CD4-positive, alpha-beta T cell treated with Interleukin-15 for 4 hours (primary cell): ENCODE results near the gene CORO2B.

Source experiments
- DNase-seq: peaks from one replicate; pipeline ENCODE4 v3.0.0-alpha.2; 2020; ENCODE audit warnings: low spot score

The CORO2B gene, protein sequence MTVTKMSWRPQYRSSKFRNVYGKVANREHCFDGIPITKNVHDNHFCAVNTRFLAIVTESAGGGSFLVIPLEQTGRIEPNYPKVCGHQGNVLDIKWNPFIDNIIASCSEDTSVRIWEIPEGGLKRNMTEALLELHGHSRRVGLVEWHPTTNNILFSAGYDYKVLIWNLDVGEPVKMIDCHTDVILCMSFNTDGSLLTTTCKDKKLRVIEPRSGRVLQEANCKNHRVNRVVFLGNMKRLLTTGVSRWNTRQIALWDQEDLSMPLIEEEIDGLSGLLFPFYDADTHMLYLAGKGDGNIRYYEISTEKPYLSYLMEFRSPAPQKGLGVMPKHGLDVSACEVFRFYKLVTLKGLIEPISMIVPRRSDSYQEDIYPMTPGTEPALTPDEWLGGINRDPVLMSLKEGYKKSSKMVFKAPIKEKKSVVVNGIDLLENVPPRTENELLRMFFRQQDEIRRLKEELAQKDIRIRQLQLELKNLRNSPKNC

DNA sequence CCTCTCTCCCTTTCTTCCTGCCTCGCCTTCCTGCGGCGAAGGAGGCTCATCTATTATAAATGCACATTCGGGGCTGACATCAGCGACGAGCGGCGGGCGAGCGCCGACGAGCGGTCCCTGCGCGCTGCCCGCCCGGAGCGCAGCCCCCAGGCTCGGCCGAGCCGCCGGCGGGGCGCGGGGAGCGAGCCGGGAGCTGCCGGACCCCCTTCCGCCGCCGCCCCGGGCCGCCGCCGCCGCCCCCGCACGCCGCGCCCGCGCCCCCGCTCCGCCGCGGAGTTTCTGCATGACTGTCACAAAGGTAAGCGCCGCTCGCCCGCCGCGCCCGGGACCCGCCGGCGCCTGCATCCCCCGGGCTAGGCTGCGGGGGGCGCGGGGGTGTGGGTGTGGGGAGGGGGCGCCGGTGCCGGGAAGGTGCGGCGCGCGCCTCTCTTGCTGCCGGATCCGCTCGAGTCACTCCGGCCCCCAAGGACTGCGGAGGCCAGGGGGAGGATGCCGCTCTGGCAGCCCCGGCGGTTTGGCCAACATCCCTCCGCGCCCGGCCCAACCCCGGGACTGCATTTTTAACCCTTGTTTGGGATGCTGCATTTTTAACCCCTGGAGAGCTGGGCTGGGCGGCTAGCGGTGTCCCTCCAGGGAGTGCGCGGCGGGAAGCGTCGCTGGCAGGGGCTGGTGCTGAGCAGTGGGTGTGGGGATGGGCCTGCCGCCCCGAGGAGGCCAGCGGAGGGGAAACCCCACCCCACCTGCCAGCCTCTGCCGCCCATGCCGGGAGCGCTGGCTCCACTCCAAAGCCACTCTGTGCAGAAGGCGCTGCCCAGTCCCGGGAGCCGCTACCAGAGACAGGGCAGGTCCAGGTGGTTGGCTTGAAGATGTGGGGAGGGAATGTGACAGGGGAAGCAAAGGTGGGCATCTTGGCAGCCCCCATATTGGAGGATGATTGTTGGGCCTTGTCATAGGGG, at the start of gene CORO2B:
CORO2B (plus strand) TSS at position 14 of the 956 bp plus-strand sequence; CDS start at position 284, 270 bp downstream.
- DNase-seq: no peak

DNA sequence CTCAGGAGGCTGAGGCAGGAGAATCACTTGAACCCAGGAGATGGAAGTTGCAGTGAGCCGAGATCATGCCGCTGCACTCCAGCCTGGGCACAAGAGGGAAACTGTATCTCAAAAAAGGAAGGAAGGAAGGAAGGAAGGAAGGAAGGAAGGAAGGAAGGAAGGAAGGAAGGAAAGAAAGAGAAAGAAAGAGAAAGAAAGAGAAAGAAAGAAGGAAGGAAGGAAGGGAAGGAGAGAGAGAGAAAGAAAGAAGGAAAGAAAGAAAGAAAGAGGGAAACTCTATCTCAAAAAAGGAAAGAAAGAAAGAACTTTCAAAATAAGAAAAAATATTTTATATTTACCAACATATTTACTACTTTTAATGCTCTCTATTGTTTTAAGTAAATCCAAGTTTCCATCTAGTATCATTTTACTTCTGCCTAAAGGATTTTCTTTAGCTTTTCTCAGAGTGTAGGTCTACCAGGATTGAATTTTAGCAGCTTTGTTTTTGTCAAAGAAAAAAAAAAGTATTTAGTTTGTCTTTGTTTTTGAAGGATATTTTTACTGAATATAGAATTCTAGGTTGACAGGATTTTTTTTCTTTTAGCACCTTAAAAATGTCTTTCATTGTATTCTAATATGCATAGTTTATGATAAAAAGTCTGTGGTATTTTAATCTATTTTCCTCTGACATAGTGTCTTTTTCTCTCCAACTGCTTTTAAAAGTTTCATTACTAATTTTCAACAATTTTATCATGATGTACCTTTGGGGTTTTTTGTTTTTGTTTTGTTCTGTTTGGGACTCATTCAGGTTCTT, 47.2 kb upstream of the CORO2B start:
- DNase-seq: no peak

DNA sequence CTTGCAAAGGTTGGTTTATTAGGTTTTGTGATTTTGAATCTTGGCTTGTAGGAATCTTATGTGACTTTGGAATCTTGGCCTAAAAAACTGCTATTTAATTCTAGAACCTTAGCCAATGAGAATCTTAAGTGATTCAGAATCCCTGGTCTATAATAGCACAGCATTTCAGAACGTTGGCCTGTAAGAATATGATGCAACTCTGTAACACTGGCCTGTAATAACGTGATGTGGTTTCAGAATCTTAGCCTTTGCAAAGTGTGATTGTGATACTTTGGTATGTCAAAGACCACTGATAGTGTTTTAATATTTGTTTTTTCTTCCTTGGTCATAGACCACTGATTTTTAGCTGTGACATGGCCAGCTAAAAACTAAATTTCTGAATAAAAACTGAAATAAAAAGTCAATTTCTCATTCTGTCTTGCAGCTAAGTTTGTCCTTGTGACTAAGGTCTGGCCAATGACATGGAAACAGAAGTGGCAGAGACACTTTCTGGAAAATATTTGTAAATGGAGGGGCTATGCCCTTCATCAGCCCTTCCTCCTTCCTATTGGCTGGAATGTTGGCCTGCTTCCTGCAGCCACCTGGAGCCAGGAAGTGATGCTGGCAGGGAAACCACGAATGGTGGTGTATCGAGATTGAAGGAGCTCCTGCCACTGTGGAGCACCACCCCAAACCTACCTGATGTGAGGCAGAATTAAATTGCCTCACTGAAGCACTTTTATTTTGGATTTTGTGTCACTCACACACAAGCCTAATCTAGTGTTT, 42.3 kb upstream of the CORO2B start:
- DNase-seq: no peak

DNA sequence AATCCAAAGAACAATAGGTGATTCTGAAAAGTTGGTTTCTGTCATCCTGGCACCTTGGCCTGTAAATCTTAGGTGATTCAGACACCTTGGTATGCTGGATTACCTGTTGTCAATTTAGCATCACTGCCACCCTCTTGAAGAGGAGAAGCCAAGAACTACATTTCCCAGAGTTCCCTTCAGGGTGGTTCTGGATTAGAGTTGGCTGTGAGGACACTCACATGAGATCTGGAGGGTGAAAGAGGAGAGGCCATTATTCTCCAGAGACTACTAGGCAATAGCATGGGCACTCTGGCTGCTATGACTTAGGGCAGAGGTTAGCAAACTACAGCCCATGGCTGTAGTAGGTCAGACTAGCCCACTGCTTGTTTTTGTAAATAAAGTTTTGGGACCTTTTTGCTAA, 41.7 kb upstream of the CORO2B start:
- no peak for DNase-seq

DNA sequence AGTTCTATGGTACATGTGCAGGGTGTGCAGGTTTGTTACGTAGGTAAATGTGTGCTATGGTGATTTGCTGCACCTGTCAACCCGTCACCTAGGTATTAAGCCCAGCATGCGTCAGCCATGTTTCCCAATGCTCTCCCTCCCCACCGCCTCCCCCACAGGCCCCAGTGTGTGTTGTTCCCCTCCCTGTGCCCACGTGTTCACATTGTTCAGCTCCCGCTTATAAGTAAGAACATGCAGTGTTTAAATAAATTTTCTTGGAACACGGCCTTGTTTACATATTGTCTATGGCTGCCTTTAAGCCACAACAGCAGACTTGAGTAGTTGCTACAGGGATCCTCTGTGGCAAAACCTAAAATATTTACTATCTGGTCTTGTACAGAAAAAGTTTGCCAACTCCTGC, 41.3 kb upstream of the CORO2B start:
- no peak for DNase-seq

DNA sequence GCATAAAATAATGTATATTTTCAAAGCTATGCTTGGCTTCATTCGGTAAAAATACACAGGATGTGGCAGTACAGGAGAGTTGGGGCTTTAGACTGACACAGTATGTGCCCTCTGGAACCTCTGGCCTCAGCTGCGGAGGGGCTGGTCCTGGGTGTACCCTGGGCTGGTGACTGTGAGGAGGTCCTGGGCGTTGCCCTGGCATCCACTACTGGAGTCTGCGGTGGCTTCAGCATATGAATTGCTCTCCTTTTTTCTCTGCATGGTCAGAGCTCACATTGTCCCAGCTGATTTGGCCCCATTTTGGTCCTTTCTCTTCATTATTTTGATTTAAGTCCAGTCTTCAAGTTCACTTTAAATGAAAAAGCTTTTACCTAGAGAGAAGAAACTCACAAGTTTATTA, 40.5 kb upstream of the CORO2B start:
- DNase-seq: no peak

DNA sequence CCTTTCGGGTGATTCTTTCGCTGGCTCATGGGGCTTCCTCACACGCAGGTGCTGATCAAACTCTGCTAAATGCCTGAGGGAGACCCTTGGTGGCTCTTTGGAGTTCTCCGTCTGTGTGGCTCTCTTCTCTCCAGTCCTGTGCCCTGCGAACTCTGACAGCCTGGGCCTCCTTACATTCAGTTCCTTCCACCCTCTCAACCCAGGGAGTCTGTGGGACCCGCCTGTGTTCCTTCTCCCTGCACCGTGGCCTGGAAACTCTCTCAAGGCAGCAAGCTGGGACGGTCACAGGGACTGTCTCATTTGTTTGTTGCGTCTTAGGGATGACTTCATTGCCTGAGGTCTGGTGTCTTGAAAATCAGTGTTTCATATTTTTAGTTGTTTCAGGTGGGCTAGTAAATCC, 37.0 kb upstream of the CORO2B start:
- no peak for DNase-seq

DNA sequence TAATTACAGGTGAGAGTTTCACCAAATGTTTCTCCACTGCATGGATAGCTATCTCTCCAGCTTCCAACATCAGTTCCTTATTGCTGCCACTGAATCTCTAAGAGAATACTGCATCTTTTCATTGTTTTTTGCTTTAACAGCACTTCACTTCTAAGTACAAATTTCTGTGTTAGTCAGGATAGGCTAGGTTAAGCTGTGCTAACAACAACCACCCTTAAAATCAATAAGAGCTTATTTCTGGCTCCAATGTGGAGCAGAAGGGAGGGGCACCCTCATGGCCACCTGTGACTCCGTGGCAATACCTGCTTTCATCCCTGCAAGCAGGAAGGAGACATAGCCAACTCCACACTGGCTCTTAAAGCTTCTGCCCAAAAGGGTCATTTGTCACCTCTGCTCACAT, 36.4 kb upstream of the CORO2B start:
- DNase-seq: no peak

DNA sequence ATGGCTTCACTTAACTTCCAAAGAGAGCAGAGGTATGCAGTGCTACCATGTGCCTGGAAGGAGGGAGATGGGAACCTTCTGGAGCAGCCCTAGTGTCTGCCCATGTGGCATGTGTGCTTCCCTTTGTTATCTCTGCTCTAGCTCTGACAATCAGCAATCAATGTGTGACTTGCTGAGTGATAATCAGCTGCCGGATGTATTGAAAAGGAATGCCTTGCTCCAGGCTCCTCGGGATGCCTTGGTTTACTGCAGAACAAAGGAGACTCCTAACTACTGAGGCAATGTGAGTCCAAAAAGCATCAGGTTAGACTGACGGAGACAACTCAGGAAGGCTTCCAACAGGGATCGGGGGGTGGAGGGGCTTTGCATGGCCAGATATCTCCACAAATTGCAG, 36.0 kb upstream of the CORO2B start:
- DNase-seq: no peak

DNA sequence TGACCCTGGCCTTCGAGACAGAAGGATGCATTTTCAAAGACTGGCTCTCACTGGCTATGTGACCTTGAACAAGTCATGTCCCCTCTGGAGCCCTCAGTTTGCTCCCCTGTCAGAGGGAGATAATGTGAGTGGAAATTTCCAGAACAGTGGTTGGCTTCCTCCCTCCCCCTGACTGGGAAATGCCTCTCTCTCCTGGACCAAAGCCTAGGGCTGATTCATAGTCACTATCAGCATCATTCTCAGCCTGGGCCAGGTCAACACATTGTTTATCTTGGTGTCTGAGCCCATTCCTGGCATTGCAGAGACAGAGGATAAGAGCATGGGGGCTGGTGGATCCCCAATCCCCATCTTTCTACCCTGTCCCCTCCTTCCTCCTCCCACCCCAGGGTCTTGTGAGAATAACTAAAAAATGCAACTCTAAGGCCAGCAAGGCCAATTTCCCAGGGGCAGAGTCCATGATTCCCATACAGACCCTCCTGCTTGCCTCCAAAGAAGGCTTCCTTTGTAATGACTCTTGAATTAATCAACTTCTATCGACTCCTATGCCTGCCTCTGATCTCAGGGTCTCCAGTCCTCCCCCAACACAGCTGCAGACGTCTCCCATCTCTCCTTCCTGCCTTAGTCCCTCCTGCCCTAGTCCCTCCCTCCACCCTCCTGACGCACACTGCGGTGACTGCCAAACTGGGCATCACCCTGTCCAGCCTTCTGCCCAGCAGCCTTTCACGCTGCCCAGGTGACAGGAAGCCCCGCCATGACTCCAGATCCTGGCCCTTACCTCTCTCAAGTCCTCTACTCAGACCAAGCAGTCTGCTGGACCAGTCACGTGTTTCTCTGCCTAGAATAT, 35.4 kb upstream of the CORO2B start:
- DNase-seq: no peak

DNA sequence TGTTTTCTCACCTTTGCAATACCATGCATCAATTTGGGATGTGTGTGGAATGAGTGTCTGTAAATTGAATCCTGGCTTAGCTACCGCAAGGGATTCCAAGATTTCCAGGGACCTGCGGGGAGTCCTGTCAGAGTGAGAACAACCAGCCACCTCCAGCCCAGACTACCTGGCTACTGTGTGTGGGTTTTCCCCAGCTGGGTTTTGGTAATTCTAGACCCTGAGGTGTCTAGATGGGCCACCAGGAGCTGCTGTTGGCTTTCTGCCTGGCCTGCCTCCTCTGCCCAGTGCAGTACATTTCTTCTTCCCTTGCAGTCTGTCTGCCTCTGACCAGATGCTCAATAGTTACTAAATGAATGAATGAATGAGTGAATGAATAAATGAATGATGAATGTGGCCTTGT, 32.5 kb upstream of the CORO2B start:
- no peak for DNase-seq

DNA sequence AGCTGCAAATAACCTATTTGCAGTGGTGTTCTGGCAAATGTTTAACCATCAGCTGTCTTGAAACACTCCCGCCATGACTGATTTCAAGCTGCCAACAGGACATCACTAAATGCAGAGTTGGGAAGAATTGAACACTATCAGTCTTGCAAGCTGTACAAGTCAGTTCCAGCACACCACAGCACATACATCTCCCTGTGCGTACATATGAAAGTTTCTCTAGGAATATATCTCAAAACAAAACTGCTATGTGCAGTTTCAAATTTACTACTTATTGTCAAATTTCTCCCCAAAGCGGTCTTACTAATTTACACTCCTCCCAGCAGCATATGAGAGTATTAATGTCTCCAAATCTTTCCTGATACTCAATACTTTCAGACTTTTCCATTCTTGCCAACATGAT, 30.4 kb upstream of the CORO2B start:
- no peak for DNase-seq

DNA sequence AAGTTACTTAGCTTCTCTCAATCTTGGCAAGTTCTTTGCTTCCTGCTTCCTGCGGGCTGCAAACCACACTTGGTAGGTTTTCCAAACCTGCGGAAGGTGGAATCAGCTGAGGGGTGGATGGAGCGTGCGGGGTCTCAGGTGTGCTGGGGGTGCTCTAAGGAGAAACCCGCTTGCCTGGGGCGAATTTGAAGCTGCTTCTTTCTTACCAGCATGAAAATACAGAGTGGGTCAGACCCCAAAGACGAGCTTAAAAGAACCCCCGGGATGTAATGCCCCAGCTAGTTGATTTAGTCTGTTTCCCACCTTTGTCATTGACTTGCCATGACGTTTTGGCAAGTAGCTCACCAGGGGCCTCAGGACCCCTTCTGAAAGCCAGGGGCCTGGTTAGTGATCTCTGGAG, 28.8 kb upstream of the CORO2B start:
- DNase-seq: no peak

DNA sequence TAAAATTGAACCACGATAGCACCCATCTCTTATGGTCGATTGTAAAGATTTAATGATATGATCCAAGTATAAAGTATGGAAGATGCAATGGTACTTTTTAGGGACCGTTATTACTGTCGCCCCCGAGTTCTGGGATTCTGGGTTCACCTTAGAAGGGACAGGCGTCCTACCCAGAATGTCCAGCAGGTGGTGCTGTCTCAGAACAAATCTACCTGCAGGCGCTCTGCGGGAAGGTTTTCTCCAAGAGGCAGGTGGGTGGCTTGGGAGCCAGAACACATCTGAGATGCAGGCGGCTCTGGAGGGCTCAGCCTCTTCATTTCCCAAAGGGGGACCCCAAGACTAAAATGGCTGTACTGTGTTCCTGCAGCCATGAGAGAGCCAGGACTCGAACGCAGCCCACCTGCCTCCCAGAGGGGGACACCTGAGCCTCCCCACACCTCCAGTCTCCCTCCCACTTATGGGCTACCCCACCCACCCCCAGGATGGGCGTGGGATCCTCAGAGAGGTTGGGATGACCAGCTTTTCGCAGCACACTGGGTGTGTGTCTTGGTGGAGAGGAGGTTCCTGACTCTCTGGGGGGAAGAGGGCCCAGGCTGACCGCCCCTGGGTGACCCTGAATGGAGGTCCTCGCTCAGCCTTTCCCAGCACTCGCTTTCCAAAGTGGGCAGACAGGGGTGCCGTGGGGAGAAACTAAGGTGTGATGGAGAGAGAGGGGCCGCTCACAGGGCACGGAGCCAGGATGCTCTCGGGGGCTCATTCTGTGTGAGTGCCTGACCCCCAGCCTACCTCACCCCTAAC, 28.1 kb upstream of the CORO2B start:
- DNase-seq: peak; percentile 64

DNA sequence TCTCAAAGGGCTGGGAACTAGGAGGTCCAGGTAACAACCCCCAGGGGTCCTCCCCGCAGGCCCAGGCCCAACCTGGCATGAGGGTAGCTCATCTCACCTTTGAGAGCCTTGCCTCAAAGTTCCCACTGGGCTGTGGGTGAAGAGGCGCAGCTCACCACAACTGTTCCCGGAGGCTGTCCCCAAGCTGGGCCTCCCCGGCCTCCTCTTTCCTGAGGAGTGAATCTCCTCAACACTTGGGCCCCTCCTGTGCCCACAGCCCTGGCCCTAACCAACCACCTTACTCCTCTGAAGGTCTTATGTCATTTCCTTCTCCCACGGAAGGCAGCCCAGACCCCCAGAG, 27.5 kb upstream of the CORO2B start:
- no peak for DNase-seq

DNA sequence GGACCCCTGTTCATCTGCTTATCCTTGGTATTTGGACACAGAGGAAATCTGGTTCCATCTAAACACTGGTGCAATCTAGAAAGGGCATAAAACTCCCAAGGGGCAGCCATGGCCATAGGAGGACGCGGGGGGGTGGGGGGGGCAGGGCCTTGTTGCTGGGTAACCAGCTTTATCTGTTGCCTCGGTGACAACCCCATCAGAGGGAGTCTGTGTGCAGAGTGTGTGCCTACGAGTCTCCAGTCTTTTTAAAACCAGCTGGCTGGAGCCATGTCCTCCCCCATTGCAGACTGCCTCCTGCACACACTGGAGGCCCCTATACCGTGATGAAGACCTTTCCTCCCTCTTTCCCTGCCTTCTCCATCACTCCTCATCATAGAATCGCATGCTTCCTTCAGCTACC, 26.4 kb upstream of the CORO2B start:
- DNase-seq: no peak

DNA sequence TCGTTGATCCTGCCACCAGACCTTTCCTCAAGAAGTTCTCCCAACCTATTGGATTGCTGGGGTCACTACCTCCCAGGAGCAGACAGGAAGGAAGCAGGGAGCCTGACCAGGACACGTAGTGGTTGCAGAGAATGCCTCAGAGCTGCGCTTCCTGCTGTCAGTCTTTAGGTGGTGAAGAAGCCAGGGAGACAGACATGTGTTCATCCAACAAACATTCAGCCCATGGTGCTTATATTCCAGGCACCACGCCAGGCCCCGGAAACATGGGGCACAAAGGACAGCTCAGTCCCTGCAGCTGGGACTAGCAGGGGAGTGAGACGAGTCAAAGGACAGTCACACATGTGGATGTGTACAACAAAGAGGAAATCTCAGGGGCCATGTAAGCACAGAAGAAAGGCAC, 26.0 kb upstream of the CORO2B start:
- DNase-seq: no peak

DNA sequence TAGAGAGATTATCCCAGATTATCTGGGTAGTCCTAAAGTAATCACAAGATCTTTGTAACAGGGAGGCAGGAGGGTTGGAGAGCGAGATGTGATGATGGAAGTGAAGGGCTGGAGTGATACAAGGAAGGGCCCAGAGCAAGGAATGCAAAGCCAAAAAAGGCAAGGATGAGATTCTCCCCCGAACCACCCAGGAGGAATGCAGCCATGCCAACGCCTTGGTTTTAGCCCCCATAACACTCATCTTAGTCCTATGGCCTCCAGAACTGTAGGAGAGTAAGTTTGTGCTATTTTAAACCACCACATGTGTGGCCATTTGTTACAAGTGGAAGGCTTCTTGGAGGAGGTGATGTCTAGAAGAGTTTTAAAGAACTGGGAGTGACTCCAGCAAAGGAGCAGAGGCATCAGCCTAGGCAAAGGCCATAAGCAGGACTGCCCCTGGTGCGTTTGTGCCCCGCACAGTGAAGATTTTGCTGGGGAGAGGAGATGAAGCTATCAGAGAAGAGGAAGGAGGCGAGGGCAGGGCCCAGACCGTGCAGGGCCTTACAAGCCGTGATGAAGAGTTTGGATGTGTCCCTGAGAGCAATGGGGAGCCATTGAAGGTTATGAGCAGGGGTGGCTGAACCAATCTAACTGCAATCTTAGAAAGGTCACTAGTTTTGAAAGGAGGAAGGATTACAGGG, 25.3 kb upstream of the CORO2B start:
- DNase-seq: no peak
